Spinal cord (tissue), 10 donors: ENCODE measurements around the gene RPLP2. TPM values are rescaled to one million over a fixed set of nuclear protein-coding genes. Genes with fewer than 3 reads are reported as not detected.

Experiments used
- DNase-seq, 6 donors: peaks; one replicate each; pipeline versions ENCODE4 v3.0.0 to v3.0.0-alpha.2; 2013 to 2015; ENCODE audit warnings: low spot score in 6 of 6, low read depth in 4 of 6
- H3K27ac ChIP-seq: one replicate; pipeline ENCODE4 v1.5.1; 2013; ENCODE audit warnings: low read depth, low read length, control low read depth
- H3K27me3 ChIP-seq: one replicate; pipeline ENCODE4 v1.6.1; 2013; ENCODE audit warnings: low read length; ENCODE audit not compliant: control insufficient read depth, insufficient read depth
- H3K36me3 ChIP-seq: one replicate; pipeline ENCODE4 v1.6.1; 2013; ENCODE audit warnings: low read length; ENCODE audit not compliant: control insufficient read depth, insufficient read depth
- H3K4me1 ChIP-seq: one replicate; pipeline ENCODE4 v1.6.1; 2013; ENCODE audit warnings: low read length; ENCODE audit not compliant: control insufficient read depth, insufficient read depth
- H3K4me3 ChIP-seq: one replicate; pipeline ENCODE4 v1.5.1; 2013; ENCODE audit warnings: low read depth, low read length, control low read depth
- H3K9me3 ChIP-seq: one replicate; pipeline ENCODE4 v1.6.1; 2013; ENCODE audit warnings: low read length; ENCODE audit not compliant: control insufficient read depth, insufficient read depth
- WGBS: methylation state at CpG from one replicate; pipeline ENCODE4 v1.1.5; 2013; ENCODE audit warnings: missing lambda C conversion rate; ENCODE audit not compliant: insufficient coverage; 5-methylcytosine and 5-hydroxymethylcytosine counted together
- polyA plus RNA-seq, 2 donors: library from polyadenylated mRNA; unstranded; fragments of 120-200 nt; gene quantifications; one replicate each; pipeline ENCODE4 v1.2.1, GENCODE V29; 2013; ENCODE audit not compliant: insufficient read length in 2 of 2
- total RNA-seq, 2 donors: library from RNA; depleted of rRNA in 1 of 2; stranded (reverse); fragments of 120-200 nt in 1 of 2; fragments of >200 nt in 1 of 2; gene quantifications; one replicate each; pipeline versions ENCODE4 v1.2.3 to v1.2.4, GENCODE V29; 2013 to 2014
- donor health status: healthy.

RPLP2 gene
- total and polyA plus RNA-seq, 4 donors, result 139 to 1,150 (median 890) TPM

DNA sequence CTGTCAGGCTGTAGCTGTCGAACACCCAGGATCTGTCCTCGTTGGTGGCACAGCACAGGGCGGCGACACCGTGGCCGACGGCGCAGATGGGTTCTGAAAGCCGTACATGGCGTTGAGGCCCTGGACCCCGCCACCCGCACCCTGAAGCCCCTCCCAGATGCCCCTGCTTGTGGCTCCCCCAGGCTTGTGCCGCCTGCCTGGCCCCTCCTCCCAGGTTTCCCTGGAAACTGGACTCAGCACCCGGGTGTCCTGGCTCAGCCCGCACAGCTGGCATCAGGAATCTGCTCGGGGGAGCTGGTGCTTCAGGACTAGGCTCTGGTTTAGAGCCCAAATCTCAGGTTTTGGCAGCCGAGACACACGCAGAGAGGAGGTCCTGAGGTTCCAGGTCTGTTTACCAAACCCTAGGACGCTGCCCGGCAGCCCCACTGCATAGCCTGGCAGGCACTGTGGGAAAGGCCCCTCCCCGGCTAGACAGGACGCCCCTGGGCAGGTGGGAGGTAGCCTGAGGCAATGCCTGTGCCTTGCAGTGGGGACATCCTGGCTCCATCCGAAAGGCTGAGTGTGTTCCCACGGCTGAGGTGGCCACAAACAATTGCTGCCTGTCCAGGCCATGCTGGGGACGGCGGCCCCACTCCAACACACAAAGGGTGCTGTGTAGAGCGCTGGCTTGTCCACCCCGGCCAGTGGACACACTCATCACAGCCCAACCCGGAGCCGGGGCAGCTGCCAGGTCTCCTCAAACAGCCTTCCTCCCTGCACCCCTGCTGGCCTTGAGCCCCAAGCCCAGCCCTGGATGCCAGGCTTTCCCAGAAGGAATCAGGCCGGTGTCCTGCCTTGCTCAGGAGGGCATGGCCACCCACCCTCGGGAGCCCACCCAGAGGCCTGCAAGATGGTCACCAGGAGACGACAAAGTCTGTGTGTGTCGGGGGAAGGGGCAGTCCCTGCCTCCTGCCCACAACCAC, 37.1 kb upstream of the RPLP2 start:
- Histone ChIP-seq H3K4me1 (peaks cover 58% of the 10 kb centered on the region), H3K27me3 (no peaks in the 10 kb centered on the region), H3K9me3 (no peaks in the 10 kb centered on the region), H3K36me3 (peaks cover 83% of the 10 kb centered on the region), H3K4me3 (no peak overlapping the region), H3K27ac (peak overlapping the region; percentile 88)
- DNase-seq, result peak in 1 of 6 donors; percentile 81
- 56% methylated on average over 34 of the region's 34 CpGs for WGBS

DNA sequence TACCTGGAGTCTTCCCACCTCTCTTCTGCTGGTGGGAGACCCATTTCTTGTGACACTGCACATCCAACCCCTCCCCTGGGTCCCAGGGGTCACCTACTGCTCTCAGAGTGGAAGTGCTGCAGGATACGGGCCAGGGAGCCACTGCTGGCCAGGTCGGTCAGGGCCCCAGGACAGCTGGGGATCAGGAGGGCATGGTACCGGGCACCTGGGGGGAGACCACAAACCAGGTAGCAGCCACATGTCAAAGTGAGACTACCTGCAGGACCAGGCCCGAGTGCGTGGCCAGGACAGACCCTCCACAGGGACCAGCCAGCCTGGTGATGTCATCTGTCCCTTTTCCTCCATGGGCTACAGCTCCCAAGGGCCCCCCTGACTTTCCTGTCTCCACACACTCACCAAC, 36.3 kb upstream of the RPLP2 start:
- Histone ChIP-seq H3K36me3 (peaks cover 79% of the 10 kb centered on the region), H3K9me3 (no peaks in the 10 kb centered on the region), H3K4me1 (peaks cover 65% of the 10 kb centered on the region), H3K4me3 (no peak overlapping the region), H3K27ac (peak overlapping the region; percentile 88), H3K27me3 (no peaks in the 10 kb centered on the region)
- no peak for DNase-seq
- 92% methylated on average over 5 of the region's 5 CpGs for WGBS

DNA sequence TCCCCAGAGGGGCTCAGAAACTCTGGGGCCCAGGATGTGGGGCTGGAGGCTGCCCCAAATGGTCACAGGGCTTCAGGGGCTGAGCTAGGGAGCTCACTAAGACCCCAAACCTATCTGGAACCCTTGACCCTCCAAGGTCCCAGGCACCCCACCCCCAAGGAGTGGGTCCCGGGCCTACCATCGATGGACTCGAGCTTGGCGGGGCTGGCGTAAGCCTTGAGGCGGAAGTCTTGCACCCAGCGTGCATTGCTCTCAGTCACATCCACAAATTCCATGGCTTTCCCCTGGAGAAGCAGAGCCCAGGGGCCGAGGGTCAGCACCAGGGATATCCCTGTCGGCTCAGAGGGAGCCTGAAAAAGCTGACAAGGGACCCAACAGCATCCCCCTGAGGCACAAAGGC, 35.9 kb upstream of the RPLP2 start:
- 94% methylated on average over 9 of the region's 9 CpGs for WGBS
- no peaks in the 10 kb centered on the region for H3K27me3 ChIP-seq
- H3K9me3 ChIP-seq, result no peaks in the 10 kb centered on the region
- no peak overlapping the region for H3K4me3 ChIP-seq
- H3K36me3 ChIP-seq, result peaks cover 80% of the 10 kb centered on the region
- peak overlapping the region; percentile 88 for H3K27ac ChIP-seq
- DNase-seq, result no peak
- peaks cover 69% of the 10 kb centered on the region for H3K4me1 ChIP-seq

DNA sequence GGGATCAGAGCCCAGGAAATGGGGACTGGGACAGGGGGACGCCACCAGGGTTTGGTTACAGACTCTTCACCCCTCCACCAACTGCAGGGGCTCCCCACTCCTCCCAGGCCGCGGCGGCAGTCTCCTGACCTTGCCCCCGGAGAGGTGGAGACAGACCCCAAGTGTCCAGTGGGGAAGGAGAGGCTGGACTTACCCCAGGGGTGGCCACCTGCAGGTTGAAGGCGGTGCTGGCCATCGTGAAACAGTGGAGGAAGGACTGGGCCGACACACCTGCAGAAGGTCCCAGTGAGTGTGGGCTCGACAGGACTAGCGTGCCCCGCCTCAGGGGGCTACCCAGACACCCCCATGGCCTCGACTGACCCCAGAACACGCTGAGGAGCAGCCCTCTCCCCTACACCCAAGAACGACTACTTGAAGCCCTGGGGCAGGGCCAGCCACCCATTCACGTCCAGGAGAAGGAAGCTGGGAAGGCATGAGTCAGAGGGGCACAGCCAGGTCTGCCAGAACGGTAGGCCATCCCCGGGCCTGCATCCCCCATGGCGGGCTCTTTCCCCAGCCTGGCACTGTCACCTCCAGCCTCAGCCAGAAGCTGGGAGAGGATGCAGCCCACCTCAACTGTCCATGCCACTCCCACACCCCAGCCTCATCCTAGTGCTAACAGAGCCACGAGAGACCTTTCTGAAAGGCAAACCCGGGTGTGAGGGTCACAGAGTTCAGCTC, 34.7 kb upstream of the RPLP2 start:
- WGBS, result 78% methylated on average over 10 of the region's 20 CpGs
- no peak overlapping the region for H3K27ac ChIP-seq
- no peak for DNase-seq

GRCh38 chr11:776263-776560, 33.6 kb upstream of the RPLP2 start:
- no peaks in the 10 kb centered on the region for H3K9me3 ChIP-seq
- H3K27ac ChIP-seq, result no peak overlapping the region
- no peak for DNase-seq
- 27% methylated on average over 11 of the region's 11 CpGs for WGBS
- H3K4me1 ChIP-seq, result peaks cover 81% of the 10 kb centered on the region
- H3K4me3 ChIP-seq, result peak overlapping the region; percentile 70
- H3K36me3 ChIP-seq, result peaks cover 77% of the 10 kb centered on the region
- no peaks in the 10 kb centered on the region for H3K27me3 ChIP-seq

More for the DNA sequence above, 34.7 kb upstream of the RPLP2 start:
- Histone ChIP-seq H3K4me1 (peaks cover 79% of the 10 kb centered on the region), H3K27me3 (no peaks in the 10 kb centered on the region), H3K36me3 (peaks cover 80% of the 10 kb centered on the region), H3K9me3 (no peaks in the 10 kb centered on the region), H3K4me3 (no peak overlapping the region)

DNA sequence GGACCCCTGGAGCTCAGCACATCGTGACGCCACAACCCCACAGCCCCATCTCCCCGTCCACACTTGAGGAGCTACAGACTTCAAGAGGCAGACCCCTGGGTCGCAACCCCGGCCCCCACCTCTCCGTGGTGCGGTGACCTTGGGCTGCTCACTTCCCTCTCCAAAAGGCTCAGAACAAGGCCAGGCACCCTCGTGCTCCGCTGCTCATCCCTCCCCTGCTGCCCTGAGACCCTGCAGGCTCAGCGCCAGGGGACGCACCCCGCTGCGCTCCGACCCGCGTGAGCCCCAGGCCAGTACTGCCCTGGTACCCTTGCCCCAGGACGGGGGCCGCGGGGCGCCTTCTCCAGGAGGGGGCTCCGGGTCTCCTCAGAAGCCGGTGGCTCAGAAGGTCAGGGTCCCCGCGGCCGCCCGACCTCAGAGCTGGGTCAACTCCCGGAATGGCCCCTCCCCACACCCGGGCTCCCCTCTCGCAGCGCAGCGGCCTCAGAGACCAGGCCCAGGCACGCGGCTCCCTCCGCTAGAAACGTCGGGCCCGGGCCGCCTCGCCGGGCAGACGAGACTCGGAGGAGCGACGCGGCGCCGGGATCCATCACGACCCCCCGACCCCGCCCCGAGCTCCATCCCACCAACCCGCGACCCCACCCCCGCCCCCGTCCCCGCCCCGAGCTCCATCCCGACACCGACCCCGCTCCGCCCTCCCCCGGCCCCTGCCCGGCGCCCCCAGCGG, 33.0 kb upstream of the RPLP2 start:
- Histone ChIP-seq H3K27me3 (no peaks in the 10 kb centered on the region), H3K4me3 (peak overlapping the region; percentile 70), H3K36me3 (peaks cover 74% of the 10 kb centered on the region), H3K4me1 (peaks cover 76% of the 10 kb centered on the region), H3K9me3 (no peaks in the 10 kb centered on the region), H3K27ac (no peak overlapping the region)
- no peak for DNase-seq
- WGBS, result under 1% methylated on average over 41 of the region's 65 CpGs

- peak within 1 kb of the TSS; percentile 70 for H3K4me3 ChIP-seq
- peaks cover 69% of the 10 kb centered on the region for H3K4me1 ChIP-seq
- peaks cover 74% of the 10 kb centered on the region for H3K36me3 ChIP-seq
- no peaks in the 10 kb centered on the region for H3K27me3 ChIP-seq
- under 1% methylated on average over 102 of the region's 110 CpGs for WGBS
- DNase-seq, result peak; percentile 70 to 97 (median 86)
- H3K9me3 ChIP-seq, result no peaks in the 10 kb centered on the region
- H3K27ac ChIP-seq, result no peak within 1 kb of the TSS
These were observed 32.2 kb upstream of the RPLP2 start, which contains the start of gene GATD1 for GRCh38 chr11:777288-778255. GATD1 (minus strand) TSS chr11:777487; CDS start chr11:777462, 25 bp downstream.

DNA sequence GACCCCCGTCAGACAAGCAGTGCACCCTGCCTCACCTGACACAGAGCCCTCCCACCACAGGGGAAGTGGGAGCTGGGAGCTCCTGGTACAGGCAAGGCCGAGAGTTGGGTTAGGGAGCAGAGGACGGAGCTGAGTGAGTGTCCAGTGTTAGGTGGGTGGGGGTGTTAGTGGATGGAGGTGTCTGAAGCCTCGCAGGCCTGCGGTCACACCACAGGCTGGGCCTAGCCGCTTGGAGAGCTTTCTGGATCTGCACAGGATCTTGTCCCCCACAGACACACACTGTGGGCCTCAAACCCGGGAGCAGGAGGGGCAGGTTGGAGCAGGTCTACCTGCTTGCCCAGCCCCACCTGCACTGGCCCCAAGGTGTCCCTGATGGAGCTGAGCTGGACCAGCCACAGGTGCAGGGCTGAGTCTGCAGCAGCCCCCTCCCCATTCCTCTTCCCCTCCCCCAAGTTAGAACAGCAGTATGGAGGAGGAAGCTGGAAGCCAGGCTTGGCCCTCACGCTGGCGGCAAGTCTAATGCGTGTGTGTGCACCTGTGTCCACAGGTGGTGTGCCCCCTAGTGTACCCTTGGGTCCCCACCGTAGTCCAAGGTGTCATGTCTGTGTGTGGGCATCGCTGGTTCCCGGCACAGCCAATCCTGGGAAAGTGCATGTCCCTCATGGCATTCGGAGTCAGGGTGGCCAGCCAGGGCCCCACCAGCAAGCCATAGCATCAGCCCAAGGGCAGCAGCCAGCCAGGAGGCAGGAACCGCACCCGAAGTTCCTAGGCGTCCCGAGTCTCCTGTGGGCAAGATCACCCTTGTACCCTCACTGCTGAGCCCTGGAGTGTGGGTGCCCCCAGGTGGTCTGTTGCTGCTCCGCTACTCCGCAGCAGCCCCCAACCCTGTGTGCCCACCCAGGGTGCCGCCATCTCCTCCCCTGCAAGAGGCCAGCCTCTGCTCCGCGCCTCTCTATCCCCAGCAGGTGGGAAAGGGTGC, 30.5 kb upstream of the RPLP2 start:
- Histone ChIP-seq H3K27ac (no peak overlapping the region), H3K9me3 (no peaks in the 10 kb centered on the region), H3K4me3 (no peak overlapping the region), H3K27me3 (no peaks in the 10 kb centered on the region), H3K36me3 (peaks cover 59% of the 10 kb centered on the region), H3K4me1 (peaks cover 66% of the 10 kb centered on the region)
- WGBS, result 93% methylated on average over 23 of the region's 23 CpGs
- DNase-seq, result no peak
